ENCODE results near the gene SLC6A3. TPM values are rescaled to one million over a fixed set of nuclear protein-coding genes. Genes with fewer than 3 reads are reported as not detected.

Gene SLC6A3
- total and polyA plus RNA-seq, 9 of the 15 experiments (the other 6 are each of a cell fraction or from before 2014, with no cell fraction given) = not detected

DNA sequence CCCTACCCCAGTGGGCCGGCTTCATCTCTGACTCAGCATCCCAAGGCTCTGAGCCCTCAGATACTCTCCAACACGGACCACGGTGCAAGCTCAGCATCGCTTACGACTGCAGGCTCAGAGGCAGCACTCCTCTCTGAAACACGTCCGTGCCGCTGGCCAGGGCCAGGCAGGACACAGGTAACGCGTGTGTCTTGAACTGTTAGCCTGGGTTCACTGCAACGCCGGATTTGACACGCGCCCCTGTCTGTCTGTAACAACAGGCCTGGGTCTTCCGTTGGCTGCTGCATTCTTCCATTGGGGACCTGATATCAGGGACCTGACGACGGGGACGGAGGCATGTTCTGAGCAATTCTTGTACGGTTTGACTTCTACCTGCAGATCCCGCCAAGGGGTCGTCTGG lies 6.4 kb downstream of the SLC6A3 start (continued):
- no peak for TF ChIP-seq EWSR1 (IDR thresholded peaks at IDR 0.05; ENCODE audit: borderline replicate concordance, low read depth, partially characterized antibody)

GRCh38 chr5:1437876-1438559 lies 7.2 kb downstream of the SLC6A3 start:
- no TSS peak for BruUV-seq (replicated peaks)
- ATAC-seq (no peak), DNase-seq (ENCODE audit: extremely low read depth in 1 of 4, low spot score in 3 of 4) (no peak), FAIRE-seq (no peak)
- Histone ChIP-seq H3K79me2 (ENCODE audit: control insufficient read depth, insufficient read depth, low read length) (no peaks in the 10 kb centered on the region), H3K4me2 (ENCODE audit: insufficient read depth, low read length) (no peak overlapping the region), H3K4me3 (no peak overlapping the region), H3K36me3 (ENCODE audit: control insufficient read depth, insufficient read depth, low read length) (no peaks in the 10 kb centered on the region), H3K9ac (ENCODE audit: insufficient read depth in 1 of 2, low read depth in 2 of 2, low read length in 2 of 2) (no peak overlapping the region), H3K9me1 (ENCODE audit: control insufficient read depth, insufficient read depth, low read length) (no peaks in the 10 kb centered on the region), H3K9me3 (replicated peaks; ENCODE audit: control insufficient read depth, insufficient read depth, low read depth, low read length) (no peaks in the 10 kb centered on the region), H3K4me1 (replicated peaks in 1 of 2; ENCODE audit: control insufficient read depth in 2 of 2, insufficient read depth in 2 of 2, low read length in 2 of 2) (no peaks in the 10 kb centered on the region; a peak in 1 of 5 replicates), H3K27me3 (ENCODE audit: control insufficient read depth in 2 of 2, insufficient read depth in 2 of 2, low read length in 2 of 2) (peaks cover 43 to 68% of the 10 kb centered on the region in 2 experiments), H4K20me1 (replicated peaks; ENCODE audit: control insufficient read depth, insufficient read depth, low read length) (no peaks in the 10 kb centered on the region; the same call in 1 of the 2 replicates), H2AFZ (ENCODE audit: low read depth, low read length) (no peak overlapping the region), H3K27ac (ENCODE audit: extremely low read depth, low read depth, low read length) (no peak overlapping the region)
- intact Hi-C loops (cut with micrococcal nuclease) = no loop called here
- CTCF ChIA-PET (ENCODE audit: low intra/inter-chr PET ratio) = no interaction called here
- 4% methylated on average over 23 of the region's 25 CpGs for WGBS (ENCODE audit: insufficient coverage, low coverage, missing lambda C conversion rate)
- in situ Hi-C loops (cut with MboI) = no loop called here
- TF ChIP-seq KLF6 (CRISPR knock-in tag; IDR thresholded peaks at IDR 0.05; ENCODE audit: borderline replicate concordance) (no peak), NR2C1 (IDR thresholded peaks at IDR 0.05) (no peak), NR2C1 (tag; IDR thresholded peaks at IDR 0.05) (no peak), HEY1 (CRISPR knock-in tag; IDR thresholded peaks at IDR 0.05; ENCODE audit: borderline replicate concordance) (no peak), YBX1 (IDR thresholded peaks at IDR 0.05) (no peak), SRSF7 (optimal IDR thresholded peaks at IDR 0.05; ENCODE audit: low read depth, low read length) (no peak), STAG1 (CRISPR knock-in tag; IDR thresholded peaks at IDR 0.05; ENCODE audit: borderline replicate concordance) (no peak), COPS2 (conservative IDR thresholded peaks at IDR 0.05) (no peak)
- POLR2A ChIA-PET = no interaction called here
